ENCODE data around the gene TRABD.

Gene TRABD

GRCh38 chr22:50224071-50224470 is 38.4 kb downstream of the TRABD start:
- no peak overlapping the region for H3K27ac ChIP-seq (ENCODE audit: low read depth, low read length)
- no peaks in the 10 kb centered on the region for H3K4me1 ChIP-seq (ENCODE audit: control insufficient read depth, insufficient read depth, low read length, unreplicated experiment)
- H3K27me3 ChIP-seq (ENCODE audit: insufficient read depth, low read length): no peaks in the 10 kb centered on the region
- H3K79me2 ChIP-seq (ENCODE audit: control insufficient read depth, insufficient read depth, low read length, unreplicated experiment): no peaks in the 10 kb centered on the region
- H2AFZ ChIP-seq (ENCODE audit: low read length, unreplicated experiment): no peak overlapping the region
- H3K36me3 ChIP-seq (ENCODE audit: insufficient read depth, low read length): peaks cover 6% of the 10 kb centered on the region; the same call in 1 of the 2 replicates
- H3K4me3 ChIP-seq (ENCODE audit: low read depth, low read length): no peak overlapping the region

- Histone ChIP-seq H2AFZ (ENCODE audit: low read length, unreplicated experiment) (no peak overlapping the region), H3K4me1 (ENCODE audit: control insufficient read depth, insufficient read depth, low read length, unreplicated experiment) (no peaks in the 10 kb centered on the region), H3K27ac (ENCODE audit: low read depth, low read length) (no peak overlapping the region), H3K36me3 (ENCODE audit: insufficient read depth, low read length) (peaks cover 6% of the 10 kb centered on the region; the same call in 1 of the 2 replicates), H3K79me2 (ENCODE audit: control insufficient read depth, insufficient read depth, low read length, unreplicated experiment) (no peaks in the 10 kb centered on the region), H3K27me3 (ENCODE audit: insufficient read depth, low read length) (no peaks in the 10 kb centered on the region), H3K4me3 (ENCODE audit: low read depth, low read length) (no peak overlapping the region)
Observed at GRCh38 chr22:50225200-50225969, 39.7 kb downstream of the TRABD start.

GRCh38 chr22:50226063-50226874 is 40.6 kb downstream of the TRABD start:
- Histone ChIP-seq H3K79me2 (ENCODE audit: control insufficient read depth, insufficient read depth, low read length, unreplicated experiment) (no peaks in the 10 kb centered on the region), H3K36me3 (ENCODE audit: insufficient read depth, low read length) (no peaks in the 10 kb centered on the region), H3K27me3 (ENCODE audit: insufficient read depth, low read length) (no peaks in the 10 kb centered on the region), H2AFZ (ENCODE audit: low read length, unreplicated experiment) (no peak overlapping the region), H3K27ac (ENCODE audit: low read depth, low read length) (no peak overlapping the region), H3K4me1 (ENCODE audit: control insufficient read depth, insufficient read depth, low read length, unreplicated experiment) (no peaks in the 10 kb centered on the region), H3K4me3 (ENCODE audit: low read depth, low read length) (no peak overlapping the region)

- Histone ChIP-seq H3K27me3 (ENCODE audit: insufficient read depth, low read length) (no peaks in the 10 kb centered on the region), H3K79me2 (ENCODE audit: control insufficient read depth, insufficient read depth, low read length, unreplicated experiment) (no peaks in the 10 kb centered on the region), H2AFZ (ENCODE audit: low read length, unreplicated experiment) (no peak overlapping the region), H3K27ac (ENCODE audit: low read depth, low read length) (no peak overlapping the region), H3K36me3 (ENCODE audit: insufficient read depth, low read length) (no peaks in the 10 kb centered on the region), H3K4me1 (ENCODE audit: control insufficient read depth, insufficient read depth, low read length, unreplicated experiment) (no peaks in the 10 kb centered on the region), H3K4me3 (ENCODE audit: low read depth, low read length) (no peak overlapping the region)
Observed at GRCh38 chr22:50226875-50227165, 41.1 kb downstream of the TRABD start.

GRCh38 chr22:50227579-50228215 is 42.0 kb downstream of the TRABD start:
- no peak overlapping the region for H2AFZ ChIP-seq (ENCODE audit: low read length, unreplicated experiment)
- no peaks in the 10 kb centered on the region for H3K36me3 ChIP-seq (ENCODE audit: insufficient read depth, low read length)
- no peak overlapping the region for H3K4me3 ChIP-seq (ENCODE audit: low read depth, low read length)
- no peaks in the 10 kb centered on the region for H3K4me1 ChIP-seq (ENCODE audit: control insufficient read depth, insufficient read depth, low read length, unreplicated experiment)
- H3K27ac ChIP-seq (ENCODE audit: low read depth, low read length): no peak overlapping the region
- H3K27me3 ChIP-seq (ENCODE audit: insufficient read depth, low read length): no peaks in the 10 kb centered on the region
- H3K79me2 ChIP-seq (ENCODE audit: control insufficient read depth, insufficient read depth, low read length, unreplicated experiment): no peaks in the 10 kb centered on the region

GRCh38 chr22:50228366-50228765 is 42.7 kb downstream of the TRABD start:
- Histone ChIP-seq H2AFZ (ENCODE audit: low read length, unreplicated experiment) (no peak overlapping the region), H3K36me3 (ENCODE audit: insufficient read depth, low read length) (no peaks in the 10 kb centered on the region), H3K79me2 (ENCODE audit: control insufficient read depth, insufficient read depth, low read length, unreplicated experiment) (no peaks in the 10 kb centered on the region), H3K4me3 (ENCODE audit: low read depth, low read length) (no peak overlapping the region), H3K27me3 (ENCODE audit: insufficient read depth, low read length) (no peaks in the 10 kb centered on the region), H3K27ac (ENCODE audit: low read depth, low read length) (no peak overlapping the region), H3K4me1 (ENCODE audit: control insufficient read depth, insufficient read depth, low read length, unreplicated experiment) (no peaks in the 10 kb centered on the region)

GRCh38 chr22:50229370-50229769 is 43.7 kb downstream of the TRABD start:
- Histone ChIP-seq H3K4me3 (ENCODE audit: low read depth, low read length) (no peak overlapping the region), H2AFZ (ENCODE audit: low read length, unreplicated experiment) (no peak overlapping the region), H3K27ac (ENCODE audit: low read depth, low read length) (no peak overlapping the region), H3K4me1 (ENCODE audit: control insufficient read depth, insufficient read depth, low read length, unreplicated experiment) (no peaks in the 10 kb centered on the region), H3K36me3 (ENCODE audit: insufficient read depth, low read length) (no peaks in the 10 kb centered on the region), H3K27me3 (ENCODE audit: insufficient read depth, low read length) (no peaks in the 10 kb centered on the region), H3K79me2 (ENCODE audit: control insufficient read depth, insufficient read depth, low read length, unreplicated experiment) (no peaks in the 10 kb centered on the region)

GRCh38 chr22:50232481-50233151 is 46.9 kb downstream of the TRABD start:
- H3K27ac ChIP-seq (ENCODE audit: low read depth, low read length): no peak overlapping the region
- peaks cover 7% of the 10 kb centered on the region for H3K79me2 ChIP-seq (ENCODE audit: control insufficient read depth, insufficient read depth, low read length, unreplicated experiment)
- H2AFZ ChIP-seq (ENCODE audit: low read length, unreplicated experiment): no peak overlapping the region
- no peaks in the 10 kb centered on the region for H3K27me3 ChIP-seq (ENCODE audit: insufficient read depth, low read length)
- no peaks in the 10 kb centered on the region for H3K36me3 ChIP-seq (ENCODE audit: insufficient read depth, low read length)
- H3K4me3 ChIP-seq (ENCODE audit: low read depth, low read length): no peak overlapping the region
- no peaks in the 10 kb centered on the region for H3K4me1 ChIP-seq (ENCODE audit: control insufficient read depth, insufficient read depth, low read length, unreplicated experiment)

GRCh38 chr22:50233223-50233622 is 47.5 kb downstream of the TRABD start:
- H3K4me1 ChIP-seq (ENCODE audit: control insufficient read depth, insufficient read depth, low read length, unreplicated experiment): no peaks in the 10 kb centered on the region

GRCh38 chr22:50236731-50237409 is 51.2 kb downstream of the TRABD start:
- H3K4me3 ChIP-seq (ENCODE audit: low read depth, low read length): no peak overlapping the region

More at GRCh38 chr22:50233223-50233622, 47.5 kb downstream of the TRABD start:
- H3K4me3 ChIP-seq (ENCODE audit: low read depth, low read length): no peak overlapping the region
- no peaks in the 10 kb centered on the region for H3K27me3 ChIP-seq (ENCODE audit: insufficient read depth, low read length)
- no peak overlapping the region for H2AFZ ChIP-seq (ENCODE audit: low read length, unreplicated experiment)
- no peak overlapping the region for H3K27ac ChIP-seq (ENCODE audit: low read depth, low read length)
- H3K79me2 ChIP-seq (ENCODE audit: control insufficient read depth, insufficient read depth, low read length, unreplicated experiment): peaks cover 7% of the 10 kb centered on the region
- H3K36me3 ChIP-seq (ENCODE audit: insufficient read depth, low read length): no peaks in the 10 kb centered on the region

More at GRCh38 chr22:50236731-50237409, 51.2 kb downstream of the TRABD start:
- Histone ChIP-seq H3K4me1 (ENCODE audit: control insufficient read depth, insufficient read depth, low read length, unreplicated experiment) (no peaks in the 10 kb centered on the region), H3K27ac (ENCODE audit: low read depth, low read length) (no peak overlapping the region), H3K27me3 (ENCODE audit: insufficient read depth, low read length) (no peaks in the 10 kb centered on the region), H3K36me3 (ENCODE audit: insufficient read depth, low read length) (no peaks in the 10 kb centered on the region), H3K79me2 (ENCODE audit: control insufficient read depth, insufficient read depth, low read length, unreplicated experiment) (peaks cover 22% of the 10 kb centered on the region), H2AFZ (ENCODE audit: low read length, unreplicated experiment) (no peak overlapping the region)
